A204.1 (cell line): ENCODE data around the gene PODXL2.
"Not testable (repeated sequence)": the region's sequence is repeated elsewhere in the genome, so short reads cannot be mapped to it uniquely, and the experiment has no call there.

ENCODE experiments used
- FAIRE-seq: peaks from 2 replicates; lab custom pipeline; 2012; peaks lifted over from hg19 to GRCh38; lab: Jason Lieb, UNC

Gene PODXL2

GRCh38 chr3:127691489-127691888 is 62.5 kb downstream of the PODXL2 start:
- FAIRE-seq = no peak

- no peak for FAIRE-seq
Observed at GRCh38 chr3:127691974-127692373, 63.0 kb downstream of the PODXL2 start.

GRCh38 chr3:127692501-127693335 is 63.7 kb downstream of the PODXL2 start:
- no peak for FAIRE-seq

GRCh38 chr3:127693336-127693843 is 64.4 kb downstream of the PODXL2 start:
- no peak for FAIRE-seq

GRCh38 chr3:127694467-127695215 is 65.7 kb downstream of the PODXL2 start:
- no peak for FAIRE-seq

- FAIRE-seq = no peak
Observed at GRCh38 chr3:127697551-127698240, 68.7 kb downstream of the PODXL2 start.

GRCh38 chr3:127698286-127698685 is 69.3 kb downstream of the PODXL2 start:
- no peak for FAIRE-seq

- FAIRE-seq = no peak
Observed at GRCh38 chr3:127698691-127699415, 69.9 kb downstream of the PODXL2 start.

GRCh38 chr3:127699416-127700300 is 70.7 kb downstream of the PODXL2 start:
- no peak for FAIRE-seq

- no peak for FAIRE-seq
Observed at GRCh38 chr3:127700406-127700805, 71.4 kb downstream of the PODXL2 start.

- no peak for FAIRE-seq
Observed at GRCh38 chr3:127701280-127701911, 72.4 kb downstream of the PODXL2 start.

- no peak for FAIRE-seq
Observed at GRCh38 chr3:127702151-127702578, 73.2 kb downstream of the PODXL2 start.

GRCh38 chr3:127704840-127705239 is 75.9 kb downstream of the PODXL2 start:
- not testable (repeated sequence) for FAIRE-seq

GRCh38 chr3:127706312-127706711 is 77.3 kb downstream of the PODXL2 start:
- FAIRE-seq = no peak

- no peak for FAIRE-seq
Observed at GRCh38 chr3:127706785-127707351, 77.9 kb downstream of the PODXL2 start.

GRCh38 chr3:127707851-127708411 is 78.9 kb downstream of the PODXL2 start:
- FAIRE-seq = no peak

- no peak for FAIRE-seq
Observed at GRCh38 chr3:127708837-127709236, 79.9 kb downstream of the PODXL2 start.

GRCh38 chr3:127709320-127710060 is 80.5 kb downstream of the PODXL2 start:
- no peak for FAIRE-seq
